B cell (primary cell): Measurements from ENCODE around the gene DSG2.

Experiments used
- CTCF ChIP-seq: fragments of 200-600 bp; IDR thresholded peaks from one replicate; pipeline ENCODE4 v1.8.0; 2022; ENCODE audit warnings: antibody characterized with exemption, mild to moderate bottlenecking
- EZH2 ChIP-seq: IDR thresholded peaks from 2 replicates; pipeline ENCODE4 v1.6.1; 2012; ENCODE audit warnings: borderline replicate concordance, low read depth, mild to moderate bottlenecking, moderate library complexity, low read length; ENCODE audit not compliant: insufficient read depth, poor library complexity, severe bottlenecking

GRCh38 chr18:31482051-31482450 is 15.9 kb upstream of the DSG2 start:
- TF ChIP-seq CTCF (no peak), EZH2 (no peak)
